Nucleus accumbens (tissue), 56 donors: ENCODE results near the gene ERP44.
"Not testable (repeated sequence)": the region's sequence is repeated elsewhere in the genome, so short reads cannot be mapped to it uniquely, and the experiment has no call there.

Experiments used
- DNase-seq, 56 donors: peaks; one replicate each; lab custom pipeline; 2025; lab: John Stamatoyannopoulos, UW

Gene ERP44

GRCh38 chr9:100020121-100020795, 78.5 kb downstream of the ERP44 start:
- no peak for DNase-seq

GRCh38 chr9:100019541-100019940, 79.3 kb downstream of the ERP44 start:
- DNase-seq: no peak

- no peak for DNase-seq
Measured at GRCh38 chr9:100014846-100015245, 84.0 kb downstream of the ERP44 start.

- DNase-seq: no peak
Measured at GRCh38 chr9:100013573-100013972, 85.2 kb downstream of the ERP44 start.

GRCh38 chr9:100012279-100012678, 86.5 kb downstream of the ERP44 start:
- no peak for DNase-seq

- no peak for DNase-seq
Measured at GRCh38 chr9:100011062-100011681, 87.6 kb downstream of the ERP44 start.

- no peak for DNase-seq
Measured at GRCh38 chr9:99999797-100000196, 99.0 kb downstream of the ERP44 start.

GRCh38 chr9:99998866-99999265, 99.9 kb downstream of the ERP44 start:
- no peak for DNase-seq

GRCh38 chr9:99998266-99998665, 100.5 kb downstream of the ERP44 start:
- DNase-seq: no peak

- DNase-seq: not testable (repeated sequence)
Measured at GRCh38 chr9:99990508-99990907, 108.3 kb downstream of the ERP44 start.

GRCh38 chr9:99986642-99987041, 112.2 kb downstream of the ERP44 start:
- no peak for DNase-seq

GRCh38 chr9:99980598-99980997, 118.2 kb downstream of the ERP44 start:
- no peak for DNase-seq

- no peak for DNase-seq
Measured at GRCh38 chr9:99978221-99978620, 120.6 kb downstream of the ERP44 start.

- DNase-seq: no peak
Measured at GRCh38 chr9:99977033-99977792, 121.6 kb downstream of the ERP44 start.

GRCh38 chr9:99973455-99973854, 125.3 kb downstream of the ERP44 start:
- no peak for DNase-seq

GRCh38 chr9:99971410-99971809, 127.4 kb downstream of the ERP44 start:
- no peak for DNase-seq

GRCh38 chr9:99970481-99970880, 128.3 kb downstream of the ERP44 start:
- no peak for DNase-seq

- DNase-seq: no peak
Measured at GRCh38 chr9:99967457-99967856, 131.3 kb downstream of the ERP44 start.

GRCh38 chr9:99966716-99967115, 132.1 kb downstream of the ERP44 start:
- DNase-seq: no peak

- no peak for DNase-seq
Measured at GRCh38 chr9:99966001-99966400, 132.8 kb downstream of the ERP44 start.

GRCh38 chr9:99964336-99964735, 134.5 kb downstream of the ERP44 start:
- DNase-seq: no peak
